CD14-positive monocyte (primary cell): Measurements from ENCODE around the gene AASS. TPM values are rescaled to one million over a fixed set of nuclear protein-coding genes. Genes with fewer than 3 reads are reported as not detected.

Experiments used
- DNase-seq, 3 donors: peaks; one replicate each; pipeline ENCODE4 v3.0.0-alpha.2; 2011 to 2022
- H2AFZ ChIP-seq: 2 replicates; pipeline ENCODE4 v1.6.0; 2012; ENCODE audit warnings: mild to moderate bottlenecking, low read depth, low read length, inconsistent platforms; ENCODE audit not compliant: insufficient read depth, poor library complexity, severe bottlenecking
- H3K27ac ChIP-seq, 2 donors: 1 replicate in 1 of 2; 2 replicates in 1 of 2; pipeline ENCODE4 v1.5.1; 2012 to 2013; ENCODE audit warnings: low read length in 2 of 2, control low read depth in 1 of 2, inconsistent platforms in 1 of 2, low read depth in 1 of 2, mild to moderate bottlenecking in 1 of 2
- H3K27me3 ChIP-seq, 2 donors: one replicate each; pipeline versions ENCODE4 v1.6.0 to v1.6.1; 2011 to 2013; ENCODE audit warnings: low read length in 2 of 2; ENCODE audit not compliant: control insufficient read depth in 2 of 2, insufficient read depth in 2 of 2
- H3K36me3 ChIP-seq, 2 donors: replicated peaks in 1 of 2; 1 replicate in 1 of 2; 2 replicates in 1 of 2; pipeline versions ENCODE4 v1.5.1 to v1.6.1; 2012 to 2013; ENCODE audit warnings: low read length in 2 of 2, control low read depth in 1 of 2, inconsistent platforms in 1 of 2, mild to moderate bottlenecking in 1 of 2; ENCODE audit not compliant: insufficient read depth in 2 of 2, control insufficient read depth in 1 of 2
- H3K4me1 ChIP-seq, 2 donors: 1 replicate in 1 of 2; 2 replicates in 1 of 2; pipeline versions ENCODE4 v1.5.1 to v1.6.1; 2012 to 2013; ENCODE audit warnings: low read length in 2 of 2, control low read depth in 1 of 2, inconsistent platforms in 1 of 2, mild to moderate bottlenecking in 1 of 2, moderate library complexity in 1 of 2; ENCODE audit not compliant: insufficient read depth in 2 of 2, control insufficient read depth in 1 of 2
- H3K4me2 ChIP-seq: replicated peaks from 2 replicates; pipeline ENCODE3; 2012; ENCODE audit warnings: low read length, moderate library complexity, mild to moderate bottlenecking; ENCODE audit not compliant: poor library complexity, severe bottlenecking; ENCODE audit errors: extremely low read depth
- H3K4me3 ChIP-seq, 3 experiments: fragments of 200-600 bp in 1 of 3; sonication (generic) in 1 of 3; replicated peaks in 1 of 3; 1 replicate in 2 of 3; 2 replicates in 1 of 3; pipeline ENCODE4 v1.5.1; 2011 to 2013; ENCODE audit warnings: low read length in 3 of 3, mild to moderate bottlenecking in 3 of 3, control low read depth in 2 of 3, low read depth in 2 of 3, inconsistent platforms in 1 of 3, moderate library complexity in 1 of 3
- H3K79me2 ChIP-seq: 2 replicates; pipeline ENCODE4 v1.6.0; 2012; ENCODE audit warnings: mild to moderate bottlenecking, control low read depth, inconsistent platforms, low read length, moderate library complexity; ENCODE audit not compliant: insufficient read depth
- H3K9ac ChIP-seq: 2 replicates; pipeline ENCODE4 v1.6.0; 2017; ENCODE audit warnings: low read length, mild to moderate bottlenecking; ENCODE audit not compliant: insufficient read depth, poor library complexity, severe bottlenecking
- H3K9me3 ChIP-seq, 2 donors: replicated peaks in 1 of 2; 1 replicate in 1 of 2; 2 replicates in 1 of 2; pipeline versions ENCODE4 v1.5.1 to v1.6.1; 2012 to 2013; ENCODE audit warnings: low read length in 2 of 2, control low read depth in 1 of 2; ENCODE audit not compliant: control insufficient read depth in 1 of 2, insufficient read depth in 1 of 2
- H4K20me1 ChIP-seq: 2 replicates; pipeline ENCODE4 v1.6.0; 2012; ENCODE audit warnings: mild to moderate bottlenecking, low read length, control low read depth, moderate library complexity; ENCODE audit not compliant: insufficient read depth
- H3K27ac Mint-ChIP-seq, 7 donors: one replicate each; pipeline ENCODE4 v1.8.0; 2020; ENCODE audit warnings: mild to moderate bottlenecking in 7 of 7, mixed read lengths in 7 of 7, moderate library complexity in 6 of 7, inconsistent platforms in 2 of 7
- H3K27me3 Mint-ChIP-seq, 3 donors: one replicate each; pipeline ENCODE4 v1.8.0; 2021 to 2022; ENCODE audit warnings: low read depth in 3 of 3, mild to moderate bottlenecking in 3 of 3, mixed read lengths in 3 of 3, moderate library complexity in 3 of 3, inconsistent platforms in 1 of 3
- H3K36me3 Mint-ChIP-seq, 2 donors: one replicate each; pipeline ENCODE4 v1.8.0; 2020; ENCODE audit warnings: mixed read lengths in 2 of 2, inconsistent platforms in 1 of 2, mild to moderate bottlenecking in 1 of 2
- H3K4me1 Mint-ChIP-seq: one replicate; pipeline ENCODE4 v1.8.0; 2020; ENCODE audit warnings: mild to moderate bottlenecking, mixed read lengths
- H3K4me3 Mint-ChIP-seq, 2 donors: one replicate each; pipeline ENCODE4 v1.8.0; 2020; ENCODE audit warnings: mild to moderate bottlenecking in 2 of 2, mixed read lengths in 2 of 2, moderate library complexity in 1 of 2
- H3K9me3 Mint-ChIP-seq, 7 donors: one replicate each; pipeline ENCODE4 v1.8.0; 2020 to 2022; ENCODE audit warnings: mixed read lengths in 7 of 7, mild to moderate bottlenecking in 6 of 7, moderate library complexity in 6 of 7, inconsistent platforms in 2 of 7
- CTCF ChIP-seq: fragments of 200-600 bp; IDR thresholded peaks from one replicate; pipeline ENCODE4 v1.8.0; 2022; ENCODE audit warnings: antibody characterized with exemption, mild to moderate bottlenecking
- WGBS: methylation state at CpG from one replicate; pipeline ENCODE4 v1.1.5; 2013; ENCODE audit warnings: missing lambda C conversion rate; ENCODE audit not compliant: insufficient coverage; 5-methylcytosine and 5-hydroxymethylcytosine counted together
- intact Hi-C, 2 donors: fragments of 100-400 bp; cut with micrococcal nuclease; formaldehyde crosslinking; loops; one replicate each; pipeline versions ENCODE4 v1.15.0 to v1.15.1; 2023
- polyA minus RNA-seq: library from RNA; depleted of rRNA, polyadenylated mRNA; stranded (reverse); fragments of >200 nt; gene quantifications from 2 replicates; pipeline ENCODE4 v1.2.3, GENCODE V29; 2012
- polyA plus RNA-seq, 3 donors: library from polyadenylated mRNA; depleted of rRNA in 1 of 3; unstranded in 2 of 3; stranded (reverse) in 1 of 3; fragments of 300-500 nt in 2 of 3; fragments of >200 nt in 1 of 3; fragmentation: Illumina TruSeq in 2 of 3; gene quantifications; 1 replicate in 2 of 3; 2 replicates in 1 of 3; pipeline ENCODE4 v1.2.3, GENCODE V29; 2012 to 2021
- total RNA-seq, 12 experiments: library from RNA in 1 of 12; stranded (reverse) in 1 of 12; fragments of 120-200 nt in 1 of 12; gene quantifications; one replicate each; pipeline ENCODE4 v1.2.4 and lab custom pipeline; 2013 to 2026; ENCODE audit warnings: mixed read lengths in 6 of 12, inconsistent platforms in 1 of 12

Gene AASS
- total RNA-seq (2013) = 0.54 TPM
- polyA plus RNA-seq (under 1 TPM in 2 of 3 donors, not detected in 1; 0.22 to 0.33 TPM), polyA minus RNA-seq (0.42 and 0.48 TPM in 2 replicates), total RNA-seq (lab: John Stamatoyannopoulos, UW) (1.2 to 5.7 (median 4.3) reads per million in 11 experiments)

- DNase-seq = peak; percentile 72 to 88 (median 82)
- no peaks in the 10 kb centered on the region for H3K79me2 ChIP-seq
- no peaks in the 10 kb centered on the region for H3K9me3 ChIP-seq
- peak within 1 kb of the TSS in 1 of 2 donors; percentile 26 for H3K27ac ChIP-seq
- peak within 1 kb of the TSS; percentile 72 for H3K9ac ChIP-seq
- H3K4me1 Mint-ChIP-seq = peaks cover 19% of the 10 kb centered on the region
- intact Hi-C loops = no loop called here
- peak within 1 kb of the TSS in 6 of 7 donors; percentile 2 to 88 (median 76) for H3K27ac Mint-ChIP-seq
- H3K4me3 ChIP-seq = peak within 1 kb of the TSS; percentile 66 to 96 (median 74)
- peak within 1 kb of the TSS; percentile 98 to 99 for H3K4me3 Mint-ChIP-seq
- under 1% methylated on average over 50 of the region's 69 CpGs for WGBS
- H3K4me2 ChIP-seq = peak within 1 kb of the TSS; percentile 93
- peaks cover 0 to 2% (median 0%) of the 10 kb centered on the region in 7 donors for H3K9me3 Mint-ChIP-seq
- H3K4me1 ChIP-seq = peaks cover 14 to 16% of the 10 kb centered on the region in 2 donors
- no peaks in the 10 kb centered on the region for H3K36me3 Mint-ChIP-seq
- no peak for TF ChIP-seq CTCF
- H3K27me3 ChIP-seq = peaks cover 12 to 19% of the 10 kb centered on the region in 2 donors
- H2AFZ ChIP-seq = peak within 1 kb of the TSS; percentile 90
- H3K36me3 ChIP-seq = no peaks in the 10 kb centered on the region
- peaks cover 16 to 37% (median 18%) of the 10 kb centered on the region in 3 donors for H3K27me3 Mint-ChIP-seq
- no peaks in the 10 kb centered on the region for H4K20me1 ChIP-seq
Measured at GRCh38 chr7:122143751-122144711, at the start of gene AASS. Gene AASS, minus strand, starts transcription at chr7:122144249. Its CDS starts 10,523 bp downstream, at chr7:122133726.

GRCh38 chr7:122188785-122189184 lies 44.7 kb upstream of the AASS start:
- no peak overlapping the region for H3K9ac ChIP-seq
- H3K79me2 ChIP-seq = no peaks in the 10 kb centered on the region
- TF ChIP-seq CTCF = no peak
- H3K9me3 ChIP-seq = peaks cover 0 to 3% of the 10 kb centered on the region in 2 donors
- Mint-ChIP-seq H3K4me3 (no peak overlapping the region), H3K4me1 (no peaks in the 10 kb centered on the region), H3K27me3 (no peaks in the 10 kb centered on the region), H3K36me3 (no peaks in the 10 kb centered on the region), H3K9me3 (peaks cover 0 to 3% (median 1%) of the 10 kb centered on the region in 7 donors), H3K27ac (no peak overlapping the region)
- H2AFZ ChIP-seq = no peak overlapping the region
- H3K4me1 ChIP-seq = no peaks in the 10 kb centered on the region
- no peak overlapping the region for H3K4me3 ChIP-seq
- DNase-seq = no peak
- intact Hi-C loops = no loop called here
- no peaks in the 10 kb centered on the region for H4K20me1 ChIP-seq
- no peak overlapping the region for H3K27ac ChIP-seq
- no peaks in the 10 kb centered on the region for H3K27me3 ChIP-seq
- no peaks in the 10 kb centered on the region for H3K36me3 ChIP-seq
- H3K4me2 ChIP-seq = no peak overlapping the region
